GM18526 (cell line): ENCODE data around the gene KLK3.

ENCODE experiments used
- POLR2A ChIP-seq: IDR thresholded peaks from 3 replicates; pipeline ENCODE4 v1.6.1; 2011; ENCODE audit not compliant: insufficient read length; ENCODE audit errors: extremely low read depth

The KLK3 gene

DNA sequence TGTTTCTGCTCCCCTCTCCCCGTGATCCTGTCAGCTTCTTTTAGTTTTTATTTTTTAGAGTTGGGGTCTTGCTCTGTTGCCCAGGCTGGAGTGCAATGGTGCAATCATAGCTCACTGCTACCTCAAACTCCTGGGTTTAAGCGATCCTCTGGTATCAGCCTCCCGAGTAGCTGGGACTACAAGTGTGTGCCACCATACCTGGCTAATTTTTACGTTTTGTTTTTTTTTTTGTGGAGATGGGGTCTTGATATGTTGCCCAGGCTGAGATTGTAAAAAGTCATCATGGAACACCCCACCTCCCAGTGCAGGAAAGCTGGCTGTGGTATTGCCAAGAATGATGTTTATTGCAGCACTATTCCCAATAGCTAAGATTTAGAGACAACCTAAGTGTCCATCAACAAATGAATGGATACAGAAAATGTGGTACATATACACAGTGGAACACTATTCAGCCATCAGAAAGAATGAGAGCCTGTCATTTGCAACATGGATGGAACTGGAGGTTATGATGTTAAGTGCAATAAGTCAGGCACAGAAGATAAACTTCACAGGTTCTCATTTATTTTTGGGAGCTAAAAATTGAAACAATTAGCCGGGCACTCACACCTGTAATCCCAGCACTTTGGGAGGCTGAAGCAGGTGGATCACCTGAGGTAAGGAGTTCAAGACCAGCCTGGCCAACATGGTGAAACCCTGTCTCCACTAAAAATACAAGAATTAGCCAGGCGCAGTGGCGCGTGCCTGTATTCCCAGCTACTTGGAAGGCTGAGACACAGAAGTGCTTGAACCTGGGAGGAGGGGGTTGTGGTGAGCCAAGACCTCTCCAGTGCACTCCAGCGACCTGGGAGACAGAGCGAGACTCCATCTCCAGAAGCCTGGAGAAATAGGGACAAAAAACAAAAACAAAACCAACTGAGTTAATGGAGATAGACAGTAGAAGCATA lies 14.7 kb upstream of the KLK3 start:
- no peak for TF ChIP-seq POLR2A

DNA sequence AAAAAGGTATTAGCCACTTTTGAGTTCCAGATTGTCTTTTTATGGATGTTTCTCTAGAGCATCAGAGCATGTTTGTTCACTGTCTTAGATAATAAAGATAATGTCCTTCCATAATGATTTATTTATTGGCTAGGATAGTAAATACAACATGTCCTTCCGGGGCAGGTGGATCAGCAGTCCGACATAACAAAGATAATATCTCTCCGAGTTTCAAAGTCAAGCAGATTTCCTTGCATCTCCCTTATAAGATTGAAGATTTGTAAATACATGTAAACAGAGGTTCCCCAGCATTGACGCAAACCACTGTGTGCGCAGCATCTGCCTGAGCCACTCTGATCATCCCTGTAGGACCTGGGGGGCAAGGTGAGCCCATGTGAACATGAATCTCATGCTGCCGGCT lies 12.6 kb upstream of the KLK3 start:
- no peak for TF ChIP-seq POLR2A

DNA sequence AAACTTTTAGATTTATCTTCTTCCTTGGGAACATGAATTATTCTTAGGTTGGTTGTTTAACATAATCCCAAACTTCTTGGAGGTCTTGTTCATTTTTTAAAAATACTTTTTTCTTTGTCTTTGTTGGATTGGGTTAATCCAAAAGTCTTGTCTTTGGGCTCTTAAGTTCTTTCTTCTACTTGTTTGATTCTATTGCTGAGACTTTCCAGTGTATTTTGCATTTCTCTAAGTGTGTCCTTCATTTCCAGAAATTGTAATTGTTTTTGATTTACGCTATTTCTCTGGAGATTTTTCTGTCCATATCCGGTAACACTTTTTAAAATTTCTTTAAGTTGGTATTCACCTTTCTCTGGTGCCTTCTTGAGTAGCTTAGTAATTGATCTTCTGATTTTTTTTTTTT lies 11.5 kb upstream of the KLK3 start:
- TF ChIP-seq POLR2A, result no peak

DNA sequence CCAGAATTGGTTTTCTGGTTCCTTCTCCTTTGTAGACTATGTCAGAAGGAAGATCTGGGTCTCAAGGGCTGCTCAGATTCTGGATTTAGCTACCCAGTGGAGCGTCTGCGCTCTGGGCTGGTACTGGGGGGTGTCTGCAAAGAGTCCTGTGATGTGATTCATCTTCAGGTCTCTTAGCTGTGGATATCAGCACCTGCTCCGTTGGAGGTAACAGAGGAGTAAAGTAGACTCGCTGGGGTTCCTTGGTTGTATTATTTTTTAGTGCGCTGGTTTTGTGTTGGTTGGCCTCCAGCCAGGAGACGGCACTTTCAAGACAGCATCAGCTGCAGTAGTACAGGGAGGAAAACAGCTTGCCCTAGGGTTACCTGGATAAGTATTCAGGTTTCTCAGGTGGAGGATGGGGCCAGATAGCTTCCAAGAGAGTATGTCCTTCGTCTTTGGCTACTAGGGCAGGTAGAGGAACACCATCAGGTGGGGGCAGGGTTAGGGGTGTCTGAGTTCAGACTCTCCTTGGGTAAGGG lies 11.0 kb upstream of the KLK3 start:
- no peak for TF ChIP-seq POLR2A

DNA sequence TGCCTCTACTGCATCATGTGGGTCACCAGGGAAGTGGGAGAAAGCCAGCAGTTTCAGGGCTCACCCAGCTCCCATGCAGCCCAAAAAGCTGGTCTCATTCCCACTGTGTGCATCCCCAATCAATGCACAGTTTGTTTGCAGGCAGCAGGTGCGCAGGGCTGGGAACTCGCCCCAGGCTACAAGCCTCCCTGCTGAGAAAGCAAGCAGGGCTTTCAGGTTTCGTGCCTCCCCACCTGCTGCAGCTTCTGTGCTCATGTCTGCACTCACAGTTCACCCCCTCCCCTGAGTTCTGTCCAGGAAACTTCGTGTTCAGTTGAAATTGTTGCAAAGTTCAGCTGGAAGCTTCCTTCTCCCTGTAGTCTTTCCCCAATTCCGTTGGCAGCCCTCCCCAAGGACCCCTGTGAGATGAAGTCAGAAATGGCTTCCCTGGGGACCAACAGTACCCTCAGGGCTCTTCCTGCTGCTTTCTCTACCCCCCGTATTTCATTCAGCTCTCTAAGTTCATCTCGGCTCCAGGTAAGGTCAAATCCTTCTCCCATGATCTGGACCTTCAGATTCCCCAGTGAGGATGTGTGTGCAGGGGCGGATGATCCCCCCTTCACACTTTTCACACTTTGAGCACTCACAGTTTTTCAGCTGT lies 10.3 kb upstream of the KLK3 start:
- TF ChIP-seq POLR2A, result no peak

DNA sequence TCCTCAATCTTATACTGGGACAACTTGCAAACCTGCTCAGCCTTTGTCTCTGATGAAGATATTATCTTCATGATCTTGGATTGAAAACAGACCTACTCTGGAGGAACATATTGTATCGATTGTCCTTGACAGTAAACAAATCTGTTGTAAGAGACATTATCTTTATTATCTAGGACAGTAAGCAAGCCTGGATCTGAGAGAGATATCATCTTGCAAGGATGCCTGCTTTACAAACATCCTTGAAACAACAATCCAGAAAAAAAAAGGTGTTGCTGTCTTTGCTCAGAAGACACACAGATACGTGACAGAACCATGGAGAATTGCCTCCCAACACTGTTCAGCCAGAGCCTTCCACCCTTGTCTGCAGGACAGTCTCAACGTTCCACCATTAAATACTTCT lies 4.0 kb upstream of the KLK3 start:
- TF ChIP-seq POLR2A, result no peak

DNA sequence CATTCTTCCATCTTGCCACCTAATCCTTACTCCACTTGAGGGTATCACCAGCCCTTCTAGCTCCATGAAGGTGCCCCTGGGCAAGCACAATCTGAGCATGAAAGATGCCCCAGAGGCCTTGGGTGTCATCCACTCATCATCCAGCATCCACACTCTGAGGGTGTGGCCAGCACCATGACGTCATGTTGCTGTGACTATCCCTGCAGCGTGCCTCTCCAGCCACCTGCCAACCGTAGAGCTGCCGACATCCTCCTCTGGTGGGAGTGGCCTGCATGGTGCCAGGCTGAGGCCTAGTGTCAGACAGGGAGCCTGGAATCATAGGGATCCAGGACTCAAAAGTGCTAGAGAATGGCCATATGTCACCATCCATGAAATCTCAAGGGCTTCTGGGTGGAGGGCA lies 3.1 kb upstream of the KLK3 start:
- TF ChIP-seq POLR2A, result no peak

DNA sequence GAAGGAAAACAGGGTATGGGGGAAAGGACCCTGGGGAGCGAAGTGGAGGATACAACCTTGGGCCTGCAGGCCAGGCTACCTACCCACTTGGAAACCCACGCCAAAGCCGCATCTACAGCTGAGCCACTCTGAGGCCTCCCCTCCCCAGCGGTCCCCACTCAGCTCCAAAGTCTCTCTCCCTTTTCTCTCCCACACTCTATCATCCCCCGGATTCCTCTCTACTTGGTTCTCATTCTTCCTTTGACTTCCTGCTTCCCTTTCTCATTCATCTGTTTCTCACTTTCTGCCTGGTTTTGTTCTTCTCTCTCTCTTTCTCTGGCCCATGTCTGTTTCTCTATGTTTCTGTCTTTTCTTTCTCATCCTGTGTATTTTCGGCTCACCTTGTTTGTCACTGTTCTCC lies 2.7 kb downstream of the KLK3 start:
- no peak for TF ChIP-seq POLR2A

DNA sequence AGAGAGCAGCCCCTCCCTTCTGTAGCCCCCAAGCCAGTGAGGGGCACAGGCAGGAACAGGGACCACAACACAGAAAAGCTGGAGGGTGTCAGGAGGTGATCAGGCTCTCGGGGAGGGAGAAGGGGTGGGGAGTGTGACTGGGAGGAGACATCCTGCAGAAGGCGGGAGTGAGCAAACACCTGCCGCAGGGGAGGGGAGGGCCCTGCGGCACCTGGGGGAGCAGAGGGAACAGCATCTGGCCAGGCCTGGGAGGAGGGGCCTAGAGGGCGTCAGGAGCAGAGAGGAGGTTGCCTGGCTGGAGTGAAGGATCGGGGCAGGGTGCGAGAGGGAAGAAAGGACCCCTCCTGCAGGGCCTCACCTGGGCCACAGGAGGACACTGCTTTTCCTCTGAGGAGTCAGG lies 4.2 kb downstream of the KLK3 start:
- no peak for TF ChIP-seq POLR2A

DNA sequence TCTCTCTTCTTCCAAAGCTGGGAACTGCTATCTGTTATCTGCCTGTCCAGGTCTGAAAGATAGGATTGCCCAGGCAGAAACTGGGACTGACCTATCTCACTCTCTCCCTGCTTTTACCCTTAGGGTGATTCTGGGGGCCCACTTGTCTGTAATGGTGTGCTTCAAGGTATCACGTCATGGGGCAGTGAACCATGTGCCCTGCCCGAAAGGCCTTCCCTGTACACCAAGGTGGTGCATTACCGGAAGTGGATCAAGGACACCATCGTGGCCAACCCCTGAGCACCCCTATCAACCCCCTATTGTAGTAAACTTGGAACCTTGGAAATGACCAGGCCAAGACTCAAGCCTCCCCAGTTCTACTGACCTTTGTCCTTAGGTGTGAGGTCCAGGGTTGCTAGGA lies 5.1 kb downstream of the KLK3 start:
- no peak for TF ChIP-seq POLR2A

DNA sequence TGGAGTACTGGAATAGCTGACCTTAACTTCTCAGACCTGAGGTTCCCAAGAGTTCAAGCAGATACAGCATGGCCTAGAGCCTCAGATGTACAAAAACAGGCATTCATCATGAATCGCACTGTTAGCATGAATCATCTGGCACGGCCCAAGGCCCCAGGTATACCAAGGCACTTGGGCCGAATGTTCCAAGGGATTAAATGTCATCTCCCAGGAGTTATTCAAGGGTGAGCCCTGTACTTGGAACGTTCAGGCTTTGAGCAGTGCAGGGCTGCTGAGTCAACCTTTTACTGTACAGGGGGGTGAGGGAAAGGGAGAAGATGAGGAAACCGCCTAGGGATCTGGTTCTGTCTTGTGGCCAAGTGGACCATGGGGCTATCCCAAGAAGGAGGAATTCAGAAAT lies 6.3 kb downstream of the KLK3 start:
- no peak for TF ChIP-seq POLR2A

DNA sequence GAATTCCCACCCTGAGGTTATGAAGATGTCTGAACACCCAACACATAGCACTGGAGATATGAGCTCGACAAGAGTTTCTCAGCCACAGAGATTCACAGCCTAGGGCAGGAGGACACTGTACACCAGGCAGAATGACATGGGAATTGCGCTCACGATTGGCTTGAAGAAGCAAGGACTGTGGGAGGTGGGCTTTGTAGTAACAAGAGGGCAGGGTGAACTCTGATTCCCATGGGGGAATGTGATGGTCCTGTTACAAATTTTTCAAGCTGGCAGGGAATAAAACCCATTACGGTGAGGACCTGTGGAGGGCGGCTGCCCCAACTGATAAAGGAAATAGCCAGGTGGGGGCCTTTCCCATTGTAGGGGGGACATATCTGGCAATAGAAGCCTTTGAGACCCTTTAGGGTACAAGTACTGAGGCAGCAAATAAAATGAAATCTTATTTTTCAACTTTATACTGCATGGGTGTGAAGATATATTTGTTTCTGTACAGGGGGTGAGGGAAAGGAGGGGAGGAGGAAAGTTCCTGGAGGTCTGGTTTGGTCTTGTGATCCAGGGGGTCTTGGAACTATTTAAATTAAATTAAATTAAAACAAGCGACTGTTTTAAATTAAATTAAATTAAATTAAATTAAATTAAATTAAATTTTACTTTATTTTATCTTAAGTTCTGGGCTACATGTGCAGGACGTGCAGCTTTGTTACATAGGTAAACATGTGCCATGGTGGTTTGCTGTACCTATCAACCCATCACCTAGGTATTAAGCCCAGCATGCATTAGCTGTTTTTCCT lies 7.0 kb downstream of the KLK3 start:
- no peak for TF ChIP-seq POLR2A

DNA sequence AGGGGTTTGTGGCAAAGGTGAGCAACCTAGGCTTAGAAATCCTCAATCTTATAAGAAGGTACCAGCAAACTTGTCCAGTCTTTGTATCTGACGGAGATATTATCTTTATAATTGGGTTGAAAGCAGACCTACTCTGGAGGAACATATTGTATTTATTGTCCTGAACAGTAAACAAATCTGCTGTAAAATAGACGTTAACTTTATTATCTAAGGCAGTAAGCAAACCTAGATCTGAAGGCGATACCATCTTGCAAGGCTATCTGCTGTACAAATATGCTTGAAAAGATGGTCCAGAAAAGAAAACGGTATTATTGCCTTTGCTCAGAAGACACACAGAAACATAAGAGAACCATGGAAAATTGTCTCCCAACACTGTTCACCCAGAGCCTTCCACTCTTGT lies 14.8 kb downstream of the KLK3 start:
- no peak for TF ChIP-seq POLR2A

DNA sequence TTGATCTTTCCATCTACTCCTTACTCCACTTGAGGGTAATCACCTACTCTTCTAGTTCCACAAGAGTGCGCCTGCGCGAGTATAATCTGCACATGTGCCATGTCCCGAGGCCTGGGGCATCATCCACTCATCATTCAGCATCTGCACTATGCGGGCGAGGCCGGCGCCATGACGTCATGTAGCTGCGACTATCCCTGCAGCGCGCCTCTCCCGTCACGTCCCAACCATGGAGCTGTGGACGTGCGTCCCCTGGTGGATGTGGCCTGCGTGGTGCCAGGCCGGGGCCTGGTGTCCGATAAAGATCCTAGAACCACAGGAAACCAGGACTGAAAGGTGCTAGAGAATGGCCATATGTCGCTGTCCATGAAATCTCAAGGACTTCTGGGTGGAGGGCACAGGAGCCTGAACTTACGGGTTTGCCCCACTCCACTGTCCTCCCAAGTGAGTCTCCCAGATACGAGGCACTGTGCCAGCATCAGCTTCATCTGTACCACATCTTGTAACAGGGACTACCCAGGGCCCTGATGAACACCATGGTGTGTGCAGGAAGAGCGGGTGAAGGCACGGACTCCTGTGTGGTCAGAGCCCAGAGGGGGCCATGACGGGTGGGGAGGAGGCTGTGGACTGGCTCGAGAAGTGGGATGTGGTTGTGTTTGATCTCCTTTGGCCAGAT lies 15.8 kb downstream of the KLK3 start:
- no peak for TF ChIP-seq POLR2A

DNA sequence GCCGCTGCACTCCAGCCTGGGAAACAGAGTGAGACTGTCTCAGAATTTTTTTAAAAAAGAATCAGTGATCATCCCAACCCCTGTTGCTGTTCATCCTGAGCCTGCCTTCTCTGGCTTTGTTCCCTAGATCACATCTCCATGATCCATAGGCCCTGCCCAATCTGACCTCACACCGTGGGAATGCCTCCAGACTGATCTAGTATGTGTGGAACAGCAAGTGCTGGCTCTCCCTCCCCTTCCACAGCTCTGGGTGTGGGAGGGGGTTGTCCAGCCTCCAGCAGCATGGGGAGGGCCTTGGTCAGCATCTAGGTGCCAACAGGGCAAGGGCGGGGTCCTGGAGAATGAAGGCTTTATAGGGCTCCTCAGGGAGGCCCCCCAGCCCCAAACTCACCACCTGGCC lies 18.3 kb downstream of the KLK3 start, which contains the start of gene KLK2:
KLK2 (plus strand) TSS at position 384 of the 400 bp plus-strand sequence. CDS start 35 bp downstream, outside the sequence.
- no peak for TF ChIP-seq POLR2A
